Loucy (cell line): Measurements from ENCODE around the gene HMGN4.
"Not testable (repeated sequence)": the region's sequence is repeated elsewhere in the genome, so short reads cannot be mapped to it uniquely, and the experiment has no call there.

ENCODE experiments used
- H2AFZ ChIP-seq: fragments of 200-600 bp; sonication (generic); 2 replicates; pipeline ENCODE4 v1.6.0; 2016; ENCODE audit warnings: antibody characterized with exemption, mild to moderate bottlenecking, low read length, moderate library complexity
- H3F3A ChIP-seq: fragments of 200-600 bp; 2 replicates; pipeline ENCODE4 v1.6.0; 2016; ENCODE audit warnings: antibody characterized with exemption, low read depth, mild to moderate bottlenecking
- H3K27me3 ChIP-seq: fragments of 200-600 bp; sonication (generic); 2 replicates; pipeline ENCODE4 v1.6.1; 2014; ENCODE audit warnings: low read length, mild to moderate bottlenecking; ENCODE audit not compliant: insufficient read depth, poor library complexity, severe bottlenecking
- H3K36me3 ChIP-seq: fragments of 200-600 bp; sonication (generic); 2 replicates; pipeline ENCODE4 v1.6.1; 2016; ENCODE audit warnings: low read length; ENCODE audit not compliant: insufficient read depth
- H3K4me1 ChIP-seq: fragments of 200-600 bp; sonication (generic); 2 replicates; pipeline ENCODE4 v1.5.1; 2014; ENCODE audit warnings: low read length, mild to moderate bottlenecking; ENCODE audit not compliant: insufficient read depth, poor library complexity, severe bottlenecking
- H3K4me2 ChIP-seq: fragments of 200-600 bp; sonication (generic); 2 replicates; pipeline ENCODE4 v1.6.0; 2014; ENCODE audit warnings: antibody characterized with exemption, low read length, low read depth, mild to moderate bottlenecking; ENCODE audit not compliant: poor library complexity, severe bottlenecking
- H3K4me3 ChIP-seq: fragments of 200-600 bp; sonication (generic); 2 replicates; pipeline ENCODE4 v1.5.1; 2014; ENCODE audit warnings: low read length, mild to moderate bottlenecking, mixed read lengths; ENCODE audit not compliant: poor library complexity, severe bottlenecking
- H3K79me2 ChIP-seq: fragments of 200-600 bp; sonication (generic); 2 replicates; pipeline ENCODE4 v1.6.1; 2014; ENCODE audit warnings: low read length; ENCODE audit not compliant: insufficient read depth
- H3K9ac ChIP-seq: fragments of 200-600 bp; sonication (generic); 2 replicates; pipeline ENCODE4 v1.6.0; 2014; ENCODE audit warnings: mild to moderate bottlenecking, low read depth, low read length, moderate library complexity; ENCODE audit not compliant: poor library complexity, severe bottlenecking
- H3K9me2 ChIP-seq: fragments of 200-600 bp; sonication (generic); replicated peaks from 2 replicates; pipeline ENCODE4 v1.6.1; 2016; ENCODE audit warnings: low read depth, low read length, mixed read lengths
- H3K9me3 ChIP-seq: fragments of 200-600 bp; sonication (generic); 2 replicates; pipeline ENCODE4 v1.6.1; 2014; ENCODE audit warnings: mild to moderate bottlenecking, antibody characterized with exemption, low read length, low read depth; ENCODE audit not compliant: insufficient read depth
- H4K20me1 ChIP-seq: fragments of 200-600 bp; sonication (generic); 2 replicates; pipeline ENCODE4 v1.6.0; 2014; ENCODE audit warnings: antibody characterized with exemption, low read length, mild to moderate bottlenecking; ENCODE audit not compliant: insufficient read depth, poor library complexity, severe bottlenecking
- EZH2phosphoT487 ChIP-seq: fragments of 200-600 bp; IDR thresholded peaks from 2 replicates; pipeline ENCODE4 v1.6.1; 2018; ENCODE audit warnings: antibody characterized with exemption, mild to moderate bottlenecking, moderate library complexity, borderline replicate concordance
- TF ChIP-seq, protein P1 (sequence below): fragments of 200-600 bp; sonication (generic); conservative IDR thresholded peaks from 2 replicates; pipeline ENCODE4 v1.5.1; 2014; ENCODE audit warnings: mild to moderate bottlenecking, antibody characterized with exemption, low read length

Gene HMGN4

DNA sequence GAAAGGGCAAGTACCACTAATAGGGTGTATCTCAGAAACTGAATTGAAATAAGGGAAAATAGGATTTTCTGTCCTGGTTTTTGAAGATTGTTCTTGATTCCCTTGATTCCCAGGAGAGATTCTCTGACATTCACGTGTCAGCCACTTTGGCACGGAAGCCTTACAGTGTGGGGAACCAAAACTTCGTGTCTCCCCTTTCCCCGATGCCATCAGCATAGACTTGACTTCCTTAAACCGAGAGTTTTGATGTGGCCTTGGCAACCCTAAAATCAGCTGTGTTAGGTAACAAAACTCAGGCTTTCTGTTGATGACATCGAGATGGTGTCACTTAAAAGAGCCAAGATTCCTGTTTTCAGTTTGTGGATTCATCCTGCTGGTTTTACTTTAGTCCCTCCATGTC is 7.5 kb downstream of the HMGN4 start:
- Histone ChIP-seq H3K4me2 (no peak overlapping the region), H3K9me2 (no peaks in the 10 kb centered on the region), H3K9ac (no peak overlapping the region), H3F3A (no peaks in the 10 kb centered on the region), H2AFZ (no peak overlapping the region), H3K36me3 (peaks cover 13% of the 10 kb centered on the region; the same call in 1 of the 2 replicates), H3K4me3 (no peak overlapping the region), H4K20me1 (peaks cover 13% of the 10 kb centered on the region), H3K4me1 (peaks cover 23% of the 10 kb centered on the region), H3K79me2 (peaks cover 41% of the 10 kb centered on the region), H3K27me3 (no peaks in the 10 kb centered on the region), H3K9me3 (no peaks in the 10 kb centered on the region)
- TF ChIP-seq, protein P1, sequence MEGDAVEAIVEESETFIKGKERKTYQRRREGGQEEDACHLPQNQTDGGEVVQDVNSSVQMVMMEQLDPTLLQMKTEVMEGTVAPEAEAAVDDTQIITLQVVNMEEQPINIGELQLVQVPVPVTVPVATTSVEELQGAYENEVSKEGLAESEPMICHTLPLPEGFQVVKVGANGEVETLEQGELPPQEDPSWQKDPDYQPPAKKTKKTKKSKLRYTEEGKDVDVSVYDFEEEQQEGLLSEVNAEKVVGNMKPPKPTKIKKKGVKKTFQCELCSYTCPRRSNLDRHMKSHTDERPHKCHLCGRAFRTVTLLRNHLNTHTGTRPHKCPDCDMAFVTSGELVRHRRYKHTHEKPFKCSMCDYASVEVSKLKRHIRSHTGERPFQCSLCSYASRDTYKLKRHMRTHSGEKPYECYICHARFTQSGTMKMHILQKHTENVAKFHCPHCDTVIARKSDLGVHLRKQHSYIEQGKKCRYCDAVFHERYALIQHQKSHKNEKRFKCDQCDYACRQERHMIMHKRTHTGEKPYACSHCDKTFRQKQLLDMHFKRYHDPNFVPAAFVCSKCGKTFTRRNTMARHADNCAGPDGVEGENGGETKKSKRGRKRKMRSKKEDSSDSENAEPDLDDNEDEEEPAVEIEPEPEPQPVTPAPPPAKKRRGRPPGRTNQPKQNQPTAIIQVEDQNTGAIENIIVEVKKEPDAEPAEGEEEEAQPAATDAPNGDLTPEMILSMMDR, result no peak
- no peak for TF ChIP-seq EZH2phosphoT487

DNA sequence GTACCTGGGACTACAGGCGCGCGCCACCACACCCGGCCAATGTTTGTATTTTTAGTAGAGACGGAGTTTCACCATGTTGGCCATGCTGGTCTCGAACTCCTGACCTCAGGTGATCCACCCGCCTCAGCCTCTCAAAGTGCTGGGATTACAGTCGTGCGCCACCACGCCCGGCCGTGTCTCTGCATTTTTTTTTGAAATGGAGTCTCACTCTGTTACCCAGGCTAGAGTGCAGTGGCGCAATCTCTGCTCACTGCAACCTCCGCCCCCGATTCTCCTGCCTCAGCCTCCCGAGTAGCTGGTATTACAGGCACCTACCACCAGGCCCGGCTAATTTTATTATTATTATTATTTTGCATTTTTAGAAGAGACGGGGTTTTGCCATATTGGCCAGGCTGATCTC is 9.2 kb downstream of the HMGN4 start:
- H3K9me2 ChIP-seq, H3F3A ChIP-seq, H3K9ac ChIP-seq, H2AFZ ChIP-seq, H3K4me3 ChIP-seq, H3K9me3 ChIP-seq, H3K27me3 ChIP-seq, H3K4me1 ChIP-seq, H4K20me1 ChIP-seq, H3K4me2 ChIP-seq: not testable (repeated sequence)
- Histone ChIP-seq H3K36me3 (peaks cover 13% of the 10 kb centered on the region; the same call in 1 of the 2 replicates), H3K79me2 (peaks cover 23% of the 10 kb centered on the region)

DNA sequence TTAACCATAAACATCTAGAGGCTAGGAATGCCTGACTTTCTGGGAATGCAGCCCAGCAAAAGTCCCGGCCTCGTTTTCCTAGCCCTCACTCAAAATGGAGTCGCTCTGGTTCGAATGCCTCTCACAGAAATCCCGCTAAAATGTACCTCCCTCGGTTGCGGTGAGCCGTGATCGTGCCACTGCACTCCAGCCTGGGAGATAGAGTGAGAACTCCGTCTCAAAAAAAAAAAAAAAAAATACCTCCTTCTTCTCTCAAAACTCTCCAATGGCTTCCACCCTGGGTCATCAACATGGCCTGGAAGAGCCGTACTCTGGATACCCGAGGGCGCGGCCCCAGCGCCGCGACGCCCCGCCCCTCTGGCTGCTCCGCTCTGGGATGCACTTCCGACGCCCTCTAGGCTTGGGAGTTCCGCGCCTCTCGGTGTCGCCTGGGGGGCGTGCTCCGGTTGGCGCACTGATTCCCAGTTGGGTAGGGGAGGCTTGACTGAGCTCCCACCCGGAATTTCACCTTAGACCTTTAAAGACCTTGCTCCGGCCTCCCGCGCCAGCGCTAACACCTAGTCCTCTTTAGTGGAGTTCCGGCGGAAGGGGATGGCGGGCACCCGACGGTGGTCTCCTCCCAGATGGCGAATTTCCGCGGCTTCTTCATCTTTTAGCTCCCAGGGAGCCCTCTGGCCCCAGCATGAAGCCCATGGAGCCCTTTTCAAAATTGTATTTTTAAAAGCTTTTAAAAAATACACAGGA is 12.3 kb downstream of the HMGN4 start:
- no peak for TF ChIP-seq EZH2phosphoT487
- H4K20me1 ChIP-seq, result no peaks in the 10 kb centered on the region
- no peaks in the 10 kb centered on the region for H3K79me2 ChIP-seq
- H3K4me2 ChIP-seq, result peak overlapping the region; percentile 54
- peak overlapping the region; percentile 79 for H2AFZ ChIP-seq
- peak overlapping the region; percentile 69 for H3K4me3 ChIP-seq
- no peaks in the 10 kb centered on the region for H3K27me3 ChIP-seq
- peaks cover 9% of the 10 kb centered on the region; the same call in 1 of the 2 replicates for H3K36me3 ChIP-seq
- no peaks in the 10 kb centered on the region for H3K9me2 ChIP-seq
- H3K9ac ChIP-seq, result peak overlapping the region; percentile 58
- peaks cover 12% of the 10 kb centered on the region for H3K4me1 ChIP-seq
- H3K9me3 ChIP-seq, result no peaks in the 10 kb centered on the region
- H3F3A ChIP-seq, result peaks cover 4% of the 10 kb centered on the region

DNA sequence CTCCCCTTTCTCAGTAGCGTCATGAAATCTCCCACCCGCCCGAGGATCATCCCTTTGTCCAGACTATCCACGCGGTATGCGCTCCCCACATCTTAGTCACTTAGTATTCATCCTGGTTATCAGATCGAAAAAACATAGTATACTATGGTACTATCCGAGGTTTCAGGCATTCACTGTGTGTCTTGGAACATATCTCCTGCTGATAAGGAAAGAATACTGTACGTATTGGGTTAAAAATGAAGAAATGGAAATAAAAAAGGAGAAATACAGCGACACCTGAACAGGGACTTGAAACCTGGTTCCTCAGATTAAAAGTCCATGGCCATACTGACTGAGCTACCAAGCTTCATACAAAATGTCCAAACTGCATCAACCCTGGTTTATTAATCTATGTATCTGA is 14.0 kb downstream of the HMGN4 start:
- H3F3A ChIP-seq, result peaks cover 7% of the 10 kb centered on the region
- no peaks in the 10 kb centered on the region for H3K79me2 ChIP-seq
- H3K36me3 ChIP-seq, result no peaks in the 10 kb centered on the region
- H3K9me3 ChIP-seq, result no peaks in the 10 kb centered on the region
- peak overlapping the region; percentile 96 for H3K4me2 ChIP-seq
- no peaks in the 10 kb centered on the region for H3K9me2 ChIP-seq
- H3K9ac ChIP-seq, result peak overlapping the region; percentile 88
- peaks cover 12% of the 10 kb centered on the region for H3K4me1 ChIP-seq
- peak overlapping the region; percentile 98; the same call in 1 of the 2 replicates for H2AFZ ChIP-seq
- H3K27me3 ChIP-seq, result no peaks in the 10 kb centered on the region
- no peak for TF ChIP-seq EZH2phosphoT487
- TF ChIP-seq, protein P1, result no peak
- no peaks in the 10 kb centered on the region for H4K20me1 ChIP-seq
- H3K4me3 ChIP-seq, result peak overlapping the region; percentile 83
